Parathyroid adenoma (tissue), 2 donors: ENCODE data around the gene MIDN.

Source experiments
- H2AFZ ChIP-seq: fragments of 300-600 bp; sonication (generic); one replicate; pipeline ENCODE4 v1.7.0; 2017; ENCODE audit warnings: antibody characterized with exemption, mild to moderate bottlenecking
- H3K27ac ChIP-seq: fragments of 300-600 bp; sonication (generic); one replicate; pipeline ENCODE4 v1.7.0; 2017
- H3K27me3 ChIP-seq: fragments of 300-600 bp; sonication (generic); one replicate; pipeline ENCODE4 v1.7.0; 2017; ENCODE audit warnings: low read length; ENCODE audit not compliant: control insufficient read depth, insufficient read depth
- H3K36me3 ChIP-seq: fragments of 300-600 bp; sonication (generic); one replicate; pipeline ENCODE4 v1.7.0; 2017; ENCODE audit warnings: low read length; ENCODE audit not compliant: control insufficient read depth, insufficient read depth
- H3K4me1 ChIP-seq: fragments of 300-600 bp; sonication (generic); one replicate; pipeline ENCODE4 v1.7.0; 2017; ENCODE audit warnings: control low read depth
- H3K4me2 ChIP-seq: fragments of 300-600 bp; sonication (generic); one replicate; pipeline ENCODE4 v1.7.0; 2017; ENCODE audit warnings: low read length
- H3K4me3 ChIP-seq: fragments of 300-600 bp; sonication (generic); one replicate; pipeline ENCODE4 v1.7.0; 2017; ENCODE audit warnings: low read depth, low read length
- H3K79me2 ChIP-seq: fragments of 300-600 bp; sonication (generic); one replicate; pipeline ENCODE4 v1.7.0; 2017; ENCODE audit warnings: control low read depth
- H3K9ac ChIP-seq: fragments of 300-600 bp; sonication (generic); one replicate; pipeline ENCODE4 v1.7.0; 2017; ENCODE audit warnings: mild to moderate bottlenecking
- H3K9me3 ChIP-seq: fragments of 300-600 bp; sonication (generic); one replicate; pipeline ENCODE4 v1.7.0; 2017; ENCODE audit warnings: low read length; ENCODE audit not compliant: control insufficient read depth
- CTCF ChIP-seq: fragments of 300-600 bp; sonication (generic); IDR thresholded peaks from one replicate; pipeline ENCODE4 v1.7.0; 2017; ENCODE audit warnings: antibody characterized with exemption, mild to moderate bottlenecking
- donor health status: primary hyperparathyroidism.

MIDN gene

GRCh38 chr19:1261798-1262622 lies 13.6 kb downstream of the MIDN start:
- H3K4me1 ChIP-seq = peaks cover 38% of the 10 kb centered on the region
- H2AFZ ChIP-seq = peak overlapping the region; percentile 68
- H3K79me2 ChIP-seq = no peaks in the 10 kb centered on the region
- no peaks in the 10 kb centered on the region for H3K9me3 ChIP-seq
- no peaks in the 10 kb centered on the region for H3K36me3 ChIP-seq
- peak overlapping the region; percentile 100 for H3K27ac ChIP-seq
- TF ChIP-seq CTCF = peak; percentile 10
- no peaks in the 10 kb centered on the region for H3K27me3 ChIP-seq
- peak overlapping the region; percentile 70 for H3K9ac ChIP-seq
- peak overlapping the region; percentile 90 for H3K4me2 ChIP-seq
- H3K4me3 ChIP-seq = peak overlapping the region; percentile 81

- Histone ChIP-seq H3K79me2 (no peaks in the 10 kb centered on the region), H2AFZ (peak overlapping the region; percentile 68), H3K4me1 (peaks cover 43% of the 10 kb centered on the region), H3K36me3 (no peaks in the 10 kb centered on the region), H3K4me3 (peak overlapping the region; percentile 44), H3K27me3 (no peaks in the 10 kb centered on the region), H3K9ac (no peak overlapping the region), H3K4me2 (peak overlapping the region; percentile 90), H3K27ac (peak overlapping the region; percentile 100), H3K9me3 (no peaks in the 10 kb centered on the region)
- no peak for TF ChIP-seq CTCF
Observed at GRCh38 chr19:1262623-1263123, 14.3 kb downstream of the MIDN start.

GRCh38 chr19:1263188-1263587 lies 14.8 kb downstream of the MIDN start:
- Histone ChIP-seq H3K4me3 (no peak overlapping the region), H3K36me3 (no peaks in the 10 kb centered on the region), H3K27ac (peak overlapping the region; percentile 100), H3K9me3 (no peaks in the 10 kb centered on the region), H3K9ac (no peak overlapping the region), H3K4me2 (no peak overlapping the region), H3K27me3 (no peaks in the 10 kb centered on the region), H3K79me2 (no peaks in the 10 kb centered on the region), H2AFZ (peak overlapping the region; percentile 53), H3K4me1 (peaks cover 48% of the 10 kb centered on the region)
- no peak for TF ChIP-seq CTCF

DNA sequence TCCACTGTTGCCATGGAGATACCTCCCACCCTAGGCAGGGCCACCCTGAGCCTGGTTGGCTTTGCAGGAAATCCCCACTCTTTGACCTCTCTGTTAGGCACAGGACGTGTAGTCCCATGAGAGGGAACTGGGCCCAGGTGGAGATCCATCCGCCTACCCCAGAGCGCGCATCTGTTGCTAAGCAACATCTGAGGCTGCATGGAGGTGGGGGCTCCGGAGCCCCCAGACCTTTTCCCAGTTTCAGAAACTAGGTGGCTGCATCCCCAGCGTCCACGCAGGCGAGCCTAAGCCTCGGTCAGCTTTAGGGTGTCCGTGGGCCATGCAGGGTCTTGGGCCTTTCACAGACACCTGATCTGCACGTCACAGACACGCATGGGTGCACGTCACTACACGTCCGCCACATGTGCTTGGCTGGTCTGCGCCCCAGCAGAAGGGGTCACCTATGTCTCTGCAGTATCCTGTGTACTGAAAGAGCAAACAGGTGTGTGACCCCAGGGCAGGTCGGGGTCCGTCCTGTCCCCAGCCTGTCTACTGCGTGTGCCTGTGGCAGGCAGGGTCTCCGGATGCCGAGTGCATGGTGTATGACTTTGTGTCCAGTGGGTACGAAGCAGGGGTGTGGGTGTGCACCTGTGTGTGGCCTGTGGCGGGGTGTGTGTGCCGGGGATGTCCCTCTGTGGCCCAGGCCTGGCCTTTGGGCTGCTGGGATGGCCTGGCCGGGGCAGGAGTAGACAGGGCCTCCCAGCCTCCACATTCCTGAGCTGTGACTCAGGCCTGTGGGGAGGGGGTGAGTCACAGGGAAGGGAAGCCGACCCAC lies 16.6 kb downstream of the MIDN start:
- H3K79me2 ChIP-seq = peaks cover 1% of the 10 kb centered on the region
- no peak overlapping the region for H3K9ac ChIP-seq
- peaks cover 55% of the 10 kb centered on the region for H3K4me1 ChIP-seq
- H3K27ac ChIP-seq = peak overlapping the region; percentile 53
- no peak overlapping the region for H2AFZ ChIP-seq
- H3K27me3 ChIP-seq = no peaks in the 10 kb centered on the region
- TF ChIP-seq CTCF = no peak
- no peaks in the 10 kb centered on the region for H3K9me3 ChIP-seq
- no peak overlapping the region for H3K4me3 ChIP-seq
- H3K36me3 ChIP-seq = no peaks in the 10 kb centered on the region
- H3K4me2 ChIP-seq = no peak overlapping the region
